ENCODE data around the gene TEX44. TPM values are rescaled to one million over a fixed set of nuclear protein-coding genes. Genes with fewer than 3 reads are reported as not detected.
"Not testable (repeated sequence)": the region's sequence is repeated elsewhere in the genome, so short reads cannot be mapped to it uniquely, and the experiment has no call there.

The TEX44 gene
- polyA plus RNA-seq (2013, experiment 1 of 2; ENCODE audit: insufficient read length): not detected
- not detected for polyA plus RNA-seq (2013, experiment 2 of 2; ENCODE audit: insufficient read length)

DNA sequence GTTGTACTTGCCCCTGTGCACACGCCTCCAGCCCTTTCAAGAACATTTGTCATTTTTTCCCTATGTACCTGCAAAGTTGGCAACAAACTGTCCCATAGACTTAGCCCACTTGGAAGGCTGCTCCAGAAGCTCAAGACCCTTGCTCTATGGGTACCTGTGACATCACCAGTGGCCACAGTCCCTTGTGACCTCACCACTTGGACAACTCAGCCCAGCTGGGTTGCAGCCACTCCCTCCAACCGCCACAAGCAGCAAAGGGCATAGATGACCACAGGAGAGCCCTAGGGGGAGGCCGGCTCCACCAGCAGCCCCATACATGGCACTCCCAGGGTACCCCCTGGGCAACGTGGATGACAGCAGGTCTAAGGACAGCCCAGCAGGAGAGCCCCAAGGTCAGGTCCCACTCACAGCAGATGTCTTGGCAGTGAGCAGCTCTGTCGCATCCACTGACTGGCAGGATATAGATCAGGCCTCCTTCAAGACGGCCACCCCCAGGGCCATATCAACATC is at the start of gene TEX44:
TSS of gene TEX44 (plus strand) at position 229 of the 510 bp plus-strand sequence. CDS start at position 317, 88 bp downstream.
- DNase-seq: no peak

- DNase-seq: no peak
Measured at GRCh38 chr2:231545105-231545902, 47.4 kb upstream of the TEX44 start.

DNA sequence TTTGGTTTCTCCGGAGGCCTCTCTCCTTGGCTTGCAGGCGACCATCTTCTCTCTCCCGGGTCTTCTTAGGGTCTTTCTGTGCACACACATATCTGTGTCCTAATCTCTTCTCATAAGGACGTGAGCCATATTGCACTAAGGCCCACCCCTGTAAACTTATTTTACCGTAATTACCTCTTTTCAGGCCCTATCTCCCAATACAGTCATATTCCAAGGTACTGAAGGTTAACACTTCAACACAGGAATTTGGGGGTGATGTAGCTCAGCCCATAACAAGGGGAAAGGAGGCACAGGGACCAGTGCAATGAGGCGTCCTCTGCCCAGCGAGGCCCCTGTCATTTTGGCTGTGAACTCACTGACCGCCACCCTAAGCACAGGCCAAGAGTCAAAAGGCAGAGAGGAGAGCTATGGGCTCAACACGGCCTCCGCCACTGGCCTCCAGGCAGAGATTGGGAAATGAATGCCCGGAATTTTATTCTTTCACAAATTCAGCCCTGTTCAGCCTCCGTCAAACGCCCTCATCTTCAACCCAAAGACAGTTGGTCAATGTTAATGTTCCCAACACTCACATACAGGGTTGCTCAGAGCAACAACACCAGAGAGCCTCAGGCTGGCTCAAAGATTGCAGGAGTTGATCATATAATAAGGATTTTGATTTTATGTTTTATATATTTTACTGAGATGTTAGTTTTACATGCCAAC is 46.5 kb upstream of the TEX44 start:
- no peak for DNase-seq

- DNase-seq: no peak
Measured at GRCh38 chr2:231547315-231548110, 45.2 kb upstream of the TEX44 start.

GRCh38 chr2:231548752-231549151 is 43.9 kb upstream of the TEX44 start:
- no peak for DNase-seq

DNA sequence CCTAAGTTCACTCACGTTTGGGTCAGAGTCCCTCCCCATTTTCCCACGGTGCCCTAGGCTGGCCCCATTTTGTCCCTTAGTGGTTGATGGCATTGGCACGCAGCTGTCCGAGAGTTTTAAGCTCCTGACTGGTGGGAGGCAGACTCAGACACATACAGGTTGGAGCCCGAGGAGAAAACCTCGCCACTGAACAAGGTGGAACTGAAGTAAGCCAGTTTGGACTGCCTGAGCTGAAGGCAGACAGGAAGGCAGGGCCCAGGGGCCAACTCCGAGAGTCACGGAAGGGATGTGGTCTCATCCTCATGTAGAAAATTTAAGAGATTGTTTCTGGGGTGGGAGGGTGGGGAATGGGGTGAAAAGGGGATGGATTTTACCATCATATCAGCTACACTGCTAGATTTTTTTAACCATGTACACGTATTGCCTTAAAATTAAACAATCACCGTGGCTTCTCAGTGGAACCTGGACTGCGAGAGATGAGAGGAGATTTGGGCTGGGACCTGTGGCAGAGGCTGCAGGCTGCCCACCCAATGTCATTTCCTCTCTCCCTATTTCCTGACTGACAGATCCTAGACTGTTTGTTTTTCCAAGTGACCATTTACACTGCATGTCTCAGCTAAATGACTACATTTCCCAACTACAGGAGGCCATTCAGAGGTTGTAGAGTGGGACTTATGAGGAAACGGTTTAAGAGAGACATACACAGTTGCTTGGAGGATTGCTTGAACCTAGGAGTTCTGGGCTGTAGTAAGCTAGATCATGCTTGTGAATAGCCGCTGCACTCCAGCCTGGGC is 43.0 kb upstream of the TEX44 start:
- DNase-seq: no peak

DNA sequence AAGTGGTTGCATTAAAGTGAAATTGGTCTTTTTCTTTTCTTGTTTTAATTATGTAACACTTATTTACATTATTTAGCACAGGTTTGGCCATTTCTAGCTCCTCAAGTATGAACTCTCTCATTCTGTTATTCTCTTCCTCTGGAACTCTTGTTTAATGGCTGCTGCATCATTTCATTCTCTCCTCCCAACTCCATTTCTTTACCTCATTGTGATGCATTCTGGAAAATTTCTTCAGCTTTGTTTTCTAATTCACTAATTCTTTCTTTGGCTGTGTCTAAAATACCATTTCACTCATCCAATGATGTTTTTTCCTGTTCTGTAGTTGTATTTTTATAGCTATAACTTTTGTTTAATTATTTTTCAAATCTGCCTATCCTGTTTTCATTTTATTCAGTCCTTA is 39.9 kb upstream of the TEX44 start:
- DNase-seq: no peak

DNA sequence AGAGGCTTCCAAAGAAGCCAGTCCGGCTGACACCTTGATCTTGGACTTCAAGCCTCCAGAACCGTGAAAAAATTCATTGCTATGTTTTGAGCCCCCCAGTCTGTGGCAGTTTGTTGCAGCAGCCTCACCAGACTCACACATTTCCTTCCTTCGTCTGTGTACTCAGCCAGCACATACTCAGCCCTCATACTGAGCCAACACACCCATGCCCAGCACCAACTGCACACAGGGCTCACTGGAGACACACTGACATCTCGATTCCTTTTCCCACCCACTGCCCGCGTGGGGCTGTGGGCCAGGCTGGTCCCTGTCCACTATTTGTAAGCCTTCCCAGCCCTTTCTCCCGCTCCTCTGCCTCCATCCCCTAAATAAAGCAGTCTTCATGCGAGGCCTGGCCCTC is 38.3 kb upstream of the TEX44 start:
- no peak for DNase-seq

GRCh38 chr2:231554748-231555545 is 37.7 kb upstream of the TEX44 start:
- DNase-seq: peak; percentile 48

DNA sequence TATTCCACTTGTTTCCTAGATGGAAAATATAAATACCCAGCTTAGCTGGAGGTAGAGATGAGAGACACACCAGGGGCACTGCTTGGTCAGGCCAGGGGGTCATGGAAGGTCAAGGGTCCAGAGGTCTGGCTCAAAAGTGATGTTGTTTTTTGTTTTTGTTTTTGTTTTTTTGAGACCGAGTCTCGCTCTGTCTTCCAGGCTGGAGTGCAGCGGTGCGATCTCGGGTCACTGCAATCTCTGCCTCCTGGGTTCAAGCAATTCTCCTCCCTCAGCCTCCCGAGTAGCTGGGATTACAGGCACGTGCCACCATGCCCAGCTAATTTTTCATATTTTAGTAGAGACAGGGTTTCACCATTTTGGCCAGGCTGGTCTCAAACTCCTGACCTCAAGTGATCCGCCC is 36.2 kb upstream of the TEX44 start:
- not testable (repeated sequence) for DNase-seq

DNA sequence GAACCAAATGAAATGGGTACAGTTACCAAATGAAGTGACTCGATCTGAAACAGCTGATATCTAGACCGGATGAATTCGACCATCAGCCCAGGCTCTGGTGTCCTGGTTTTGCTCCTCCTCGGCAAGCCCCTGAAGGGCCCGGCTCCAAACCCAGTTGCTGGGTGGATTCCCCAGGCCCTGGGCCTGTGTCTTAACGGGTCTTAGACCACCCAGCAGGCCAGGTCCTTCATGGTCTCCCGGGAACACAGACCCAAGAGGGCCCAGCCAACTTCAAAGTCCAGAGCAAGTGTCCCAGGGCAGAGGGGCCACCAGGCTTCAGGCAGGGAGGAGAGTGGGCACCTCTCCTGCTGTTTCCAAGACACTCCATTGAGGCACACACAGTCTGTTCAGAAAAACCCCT is 35.7 kb upstream of the TEX44 start:
- no peak for DNase-seq

DNA sequence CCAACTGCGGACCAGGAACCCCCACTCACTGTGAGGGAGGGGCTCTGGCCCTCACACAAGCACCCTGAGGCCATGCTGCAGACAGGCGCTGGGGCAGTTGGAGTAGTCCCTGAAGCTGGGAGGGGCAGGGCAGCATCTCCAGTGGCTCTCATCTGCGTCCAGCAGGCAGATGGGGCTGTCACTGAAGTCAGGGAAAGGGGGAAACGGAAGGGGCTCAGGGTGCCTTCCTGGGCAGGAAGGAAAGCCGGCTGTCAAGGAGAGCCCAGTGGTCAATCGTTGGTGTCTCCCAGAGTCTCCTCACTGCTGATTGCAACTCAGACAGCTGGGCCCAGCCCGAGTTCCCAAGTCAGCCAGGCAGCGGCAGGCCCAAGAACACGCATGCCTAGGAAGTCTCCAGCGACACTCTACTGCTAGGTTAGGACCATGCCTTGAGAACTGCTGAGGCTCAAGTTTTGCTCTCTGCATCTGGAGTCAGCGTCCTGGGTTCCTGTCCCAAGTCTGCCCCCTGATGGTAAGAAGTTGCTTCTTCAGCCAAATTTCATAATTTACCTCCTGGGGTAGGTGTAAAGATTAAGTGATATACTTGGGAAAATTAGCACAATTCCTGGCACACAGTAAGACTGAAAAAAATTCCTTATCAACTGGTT is 35.0 kb upstream of the TEX44 start:
- DNase-seq: peak; percentile 77

DNA sequence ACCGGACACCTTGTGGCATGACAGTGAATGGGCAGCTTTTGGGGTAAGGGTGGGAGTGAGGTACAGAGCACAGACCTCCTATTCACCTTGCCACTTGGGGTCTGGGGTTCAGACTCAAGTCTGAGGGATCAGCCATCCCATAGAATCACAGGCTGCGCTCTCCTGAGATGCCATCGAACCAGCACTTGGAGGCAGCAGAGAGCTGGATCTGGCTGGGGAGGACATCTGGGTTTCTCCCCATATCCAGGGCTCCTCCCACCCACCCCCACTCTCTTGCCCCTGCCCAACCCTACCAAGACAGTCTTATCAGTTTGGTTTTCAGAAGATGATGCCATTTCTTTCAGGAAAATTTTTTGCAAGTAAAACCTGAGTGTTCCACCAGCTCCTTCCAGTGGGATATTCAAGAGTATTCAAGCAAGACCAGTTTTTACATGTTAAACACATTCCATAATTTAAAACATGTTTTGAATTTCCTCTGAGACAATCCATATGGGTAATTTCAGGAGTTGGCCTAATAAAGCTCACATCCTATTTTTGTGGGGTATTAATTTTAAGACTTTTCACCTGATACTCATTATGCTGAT is 29.2 kb upstream of the TEX44 start:
- peak; percentile 50 for DNase-seq

GRCh38 chr2:231565887-231566594 is 26.6 kb upstream of the TEX44 start:
- DNase-seq: no peak

DNA sequence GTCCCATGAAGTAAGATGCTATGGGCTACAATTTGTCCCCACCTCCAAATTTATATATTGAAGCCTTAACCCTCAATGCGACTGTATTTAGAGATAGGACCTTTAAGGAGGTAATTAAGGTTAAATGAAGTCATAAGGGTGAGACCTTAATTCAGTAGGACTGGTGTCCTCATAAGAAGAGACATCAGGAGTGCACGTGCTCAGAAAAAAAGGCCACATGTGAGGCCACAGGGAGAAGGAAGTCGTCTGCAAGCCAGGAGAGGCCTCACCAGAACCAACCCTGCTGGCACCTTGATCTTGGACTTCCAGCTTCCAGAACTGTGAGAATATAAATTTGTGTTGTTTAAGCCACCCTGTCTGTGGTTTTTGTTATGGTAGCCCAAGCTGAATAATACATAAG is 25.5 kb upstream of the TEX44 start:
- no peak for DNase-seq

DNA sequence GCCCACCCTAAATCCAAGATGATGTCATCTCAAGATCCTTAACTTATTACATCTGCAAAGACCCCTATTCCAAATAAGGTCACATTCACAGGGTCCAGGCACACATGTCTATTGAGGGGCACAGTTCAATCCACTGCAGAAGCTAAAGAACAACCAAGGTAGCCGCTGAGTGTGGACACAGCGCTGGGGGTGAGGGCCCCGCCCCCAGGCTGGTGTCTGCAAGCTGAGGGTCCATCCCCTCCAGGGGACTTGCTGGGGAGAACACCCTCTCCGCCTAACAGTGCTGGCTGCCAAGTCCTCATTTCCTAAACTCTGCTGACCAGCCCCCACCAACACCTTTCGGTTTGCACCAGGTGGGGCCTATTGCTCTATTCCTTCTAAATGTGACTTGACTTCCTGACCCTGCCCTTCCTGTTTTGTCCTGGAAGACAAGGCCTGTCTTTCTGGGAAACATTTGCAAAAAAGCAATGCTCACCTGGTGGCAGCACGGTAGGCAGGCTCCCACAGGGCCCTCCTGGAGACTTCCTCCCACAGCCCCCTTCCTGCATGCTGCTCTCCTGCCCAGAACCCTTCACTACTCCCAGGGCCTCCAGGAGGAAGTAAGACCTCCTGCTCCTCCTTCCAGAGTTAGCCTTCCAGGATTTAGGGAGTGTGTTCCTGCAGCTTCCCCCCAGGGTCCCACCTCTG is 24.4 kb upstream of the TEX44 start:
- no peak for DNase-seq

- no peak for DNase-seq
Measured at GRCh38 chr2:231568785-231569435, 23.8 kb upstream of the TEX44 start.

- not testable (repeated sequence) for DNase-seq
Measured at GRCh38 chr2:231570915-231571314, 21.7 kb upstream of the TEX44 start.
